HG03575 (cell line): ENCODE results near the gene MMP2.

ENCODE experiments used
- ATAC-seq: cut with Tn5 transposase; IDR thresholded peaks from one replicate; pipeline ENCODE4 v1.9.1; 2021; ENCODE audit not compliant: unreplicated experiment, insufficient number of reproducible peaks, low FRiP score; ENCODE audit errors: extremely low read depth

Gene MMP2

GRCh38 chr16:55489956-55490265 is 10.9 kb downstream of the MMP2 start:
- ATAC-seq = no peak

- no peak for ATAC-seq
Observed at GRCh38 chr16:55490301-55490700, 11.3 kb downstream of the MMP2 start.

- no peak for ATAC-seq
Observed at GRCh38 chr16:55491691-55492090, 12.7 kb downstream of the MMP2 start.

GRCh38 chr16:55492756-55493380 is 13.9 kb downstream of the MMP2 start:
- ATAC-seq = no peak

- ATAC-seq = no peak
Observed at GRCh38 chr16:55494994-55495421, 16.0 kb downstream of the MMP2 start.

- ATAC-seq = no peak
Observed at GRCh38 chr16:55495616-55496289, 16.8 kb downstream of the MMP2 start.

- no peak for ATAC-seq
Observed at GRCh38 chr16:55496509-55497145, 17.6 kb downstream of the MMP2 start.

GRCh38 chr16:55497558-55497957 is 18.6 kb downstream of the MMP2 start:
- no peak for ATAC-seq

- ATAC-seq = no peak
Observed at GRCh38 chr16:55498101-55498500, 19.1 kb downstream of the MMP2 start.

GRCh38 chr16:55499281-55499680 is 20.3 kb downstream of the MMP2 start:
- ATAC-seq = no peak

GRCh38 chr16:55499951-55500529 is 21.0 kb downstream of the MMP2 start:
- no peak for ATAC-seq

GRCh38 chr16:55500530-55501011 is 21.6 kb downstream of the MMP2 start:
- no peak for ATAC-seq

GRCh38 chr16:55501549-55502322 is 22.7 kb downstream of the MMP2 start:
- ATAC-seq = no peak

- no peak for ATAC-seq
Observed at GRCh38 chr16:55502801-55503366, 23.9 kb downstream of the MMP2 start.

- ATAC-seq = no peak
Observed at GRCh38 chr16:55503726-55504550, 24.9 kb downstream of the MMP2 start.

- ATAC-seq = no peak
Observed at GRCh38 chr16:55505333-55506015, 26.5 kb downstream of the MMP2 start.

GRCh38 chr16:55506083-55506482 is 27.1 kb downstream of the MMP2 start:
- ATAC-seq = no peak

- no peak for ATAC-seq
Observed at GRCh38 chr16:55506708-55507107, 27.7 kb downstream of the MMP2 start.
